Activated CD4-positive, alpha-beta T cell treated with anti-CD3 and anti-CD28 coated beads, Interleukin-2, amount 10 ng/mL, durations not matched to agents 24 days and 14 days (primary cell): ENCODE data around the gene COL18A1. TPM values are rescaled to one million over a fixed set of nuclear protein-coding genes. Genes with fewer than 3 reads are reported as not detected.

ENCODE experiments used
- DNase-seq: peaks from one replicate; pipeline ENCODE4 v3.0.0; 2022
- H3K27ac Mint-ChIP-seq: one replicate; pipeline ENCODE4 v1.8.0; 2022; ENCODE audit warnings: mild to moderate bottlenecking, mixed read lengths
- H3K27me3 Mint-ChIP-seq: one replicate; pipeline ENCODE4 v1.8.0; 2022; ENCODE audit warnings: mixed read lengths
- H3K36me3 Mint-ChIP-seq: one replicate; pipeline ENCODE4 v1.8.0; 2022; ENCODE audit warnings: low read depth, mild to moderate bottlenecking, mixed read lengths
- H3K4me1 Mint-ChIP-seq: one replicate; pipeline ENCODE4 v1.8.0; 2021; ENCODE audit warnings: mixed read lengths
- H3K4me3 Mint-ChIP-seq: one replicate; pipeline ENCODE4 v1.8.0; 2022; ENCODE audit warnings: mild to moderate bottlenecking, moderate library complexity, mixed read lengths
- H3K9me3 Mint-ChIP-seq: one replicate; pipeline ENCODE4 v1.8.0; 2021; ENCODE audit warnings: mixed read lengths
- intact Hi-C: fragments of 100-400 bp; cut with micrococcal nuclease; formaldehyde crosslinking; loops from one replicate; pipeline ENCODE4 v1.15.1; 2023
- total RNA-seq: library from RNA; stranded (reverse); gene quantifications from 2 replicates; pipeline ENCODE4 v1.2.3, GENCODE V29; 2022

COL18A1 gene
- total RNA-seq, 1 donor from 2014 or later, result 3.2 TPM

DNA sequence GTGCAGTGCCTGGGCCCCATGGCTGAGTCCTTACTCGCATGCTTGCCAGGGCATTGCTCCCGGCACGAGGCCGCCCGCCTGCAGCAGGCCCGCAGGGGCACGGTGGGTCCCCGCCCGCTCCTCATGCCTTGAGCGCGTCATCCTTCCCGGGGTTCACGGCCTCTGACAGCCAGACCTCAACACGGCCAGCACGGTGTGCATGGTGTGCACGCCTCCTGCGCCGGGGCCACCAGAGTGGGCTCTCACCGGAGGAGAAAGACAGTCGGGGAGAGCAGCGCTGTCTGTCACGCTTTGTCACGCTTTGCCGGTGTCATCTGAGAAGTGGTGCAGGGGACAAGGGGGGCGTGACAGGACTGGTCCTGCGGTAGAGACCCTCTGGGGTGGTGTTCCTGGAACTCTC lies 11.9 kb upstream of the COL18A1 start:
- peaks cover 2% of the 10 kb centered on the region for H3K4me1 Mint-ChIP-seq
- H3K27ac Mint-ChIP-seq, result no peak overlapping the region
- intact Hi-C loops, result no loop called here
- H3K4me3 Mint-ChIP-seq, result no peak overlapping the region
- H3K9me3 Mint-ChIP-seq, result no peaks in the 10 kb centered on the region
- H3K36me3 Mint-ChIP-seq, result no peaks in the 10 kb centered on the region
- peaks cover 16% of the 10 kb centered on the region for H3K27me3 Mint-ChIP-seq
- no peak for DNase-seq

DNA sequence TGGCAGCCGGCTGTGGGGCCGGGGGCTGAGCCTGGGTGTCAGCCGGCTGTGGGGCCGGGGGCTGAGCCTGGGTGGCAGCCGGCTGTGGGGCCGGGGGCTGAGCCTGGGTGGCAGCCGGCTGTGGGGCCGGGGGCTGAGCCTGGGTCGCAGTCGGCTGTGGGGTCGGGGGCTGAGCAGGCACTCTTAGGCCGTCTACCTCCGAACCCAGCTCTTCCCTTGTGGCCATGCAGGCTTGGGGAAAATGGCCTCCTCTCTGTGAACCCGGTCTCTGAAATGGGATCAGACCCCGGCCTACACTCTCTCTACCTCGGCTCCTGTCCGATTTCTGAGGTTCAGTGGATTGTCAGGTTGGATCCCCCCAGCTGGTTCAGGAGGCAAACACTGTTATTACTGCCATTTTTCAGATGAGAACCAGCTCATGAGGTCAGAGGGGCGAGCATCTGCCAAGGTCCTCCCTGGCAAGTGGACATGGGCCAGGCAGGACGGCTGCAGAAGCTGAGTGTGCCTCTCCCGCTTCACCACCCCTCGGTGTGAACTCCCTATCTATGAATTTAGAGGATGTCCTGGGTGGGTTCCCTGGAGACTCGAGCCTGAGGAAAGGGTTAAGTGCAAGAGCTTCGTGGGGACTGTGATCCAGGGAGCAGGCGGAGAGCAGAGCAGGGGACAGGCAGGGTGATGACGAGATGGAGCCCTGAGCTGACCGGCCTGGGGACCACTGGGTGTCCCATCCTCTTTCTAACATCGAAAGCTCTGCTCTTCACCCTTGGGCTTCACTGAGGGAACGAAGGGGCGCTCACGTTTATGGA lies 10.9 kb upstream of the COL18A1 start:
- Mint-ChIP-seq H3K36me3 (no peaks in the 10 kb centered on the region), H3K9me3 (no peaks in the 10 kb centered on the region), H3K27ac (no peak overlapping the region), H3K4me1 (peaks cover 2% of the 10 kb centered on the region), H3K27me3 (peaks cover 18% of the 10 kb centered on the region), H3K4me3 (no peak overlapping the region)
- no peak for DNase-seq
- intact Hi-C loops, result no loop called here

DNA sequence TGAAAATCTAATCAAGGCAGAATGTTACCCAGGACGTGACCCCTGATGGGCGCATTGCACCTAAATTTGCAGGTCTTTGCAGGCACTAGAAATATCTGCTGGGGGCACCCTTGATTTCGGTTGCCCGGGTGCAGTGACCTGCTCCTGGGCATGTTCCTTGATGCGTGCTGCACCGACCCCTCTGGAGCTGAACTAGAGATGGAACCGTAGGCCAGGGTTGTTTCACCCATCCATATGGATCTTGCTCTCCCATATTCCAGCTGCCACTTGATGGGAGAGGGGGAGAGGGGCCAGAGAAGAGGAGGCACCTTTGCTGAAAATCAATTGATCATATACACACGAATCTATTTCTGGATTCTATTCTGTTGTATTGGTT lies 8.4 kb upstream of the COL18A1 start:
- no peak for DNase-seq
- Mint-ChIP-seq H3K27me3 (peaks cover 31% of the 10 kb centered on the region), H3K27ac (no peak overlapping the region), H3K4me1 (peaks cover 2% of the 10 kb centered on the region), H3K4me3 (no peak overlapping the region), H3K9me3 (peaks cover 4% of the 10 kb centered on the region), H3K36me3 (no peaks in the 10 kb centered on the region)
- intact Hi-C loops, result no loop called here

DNA sequence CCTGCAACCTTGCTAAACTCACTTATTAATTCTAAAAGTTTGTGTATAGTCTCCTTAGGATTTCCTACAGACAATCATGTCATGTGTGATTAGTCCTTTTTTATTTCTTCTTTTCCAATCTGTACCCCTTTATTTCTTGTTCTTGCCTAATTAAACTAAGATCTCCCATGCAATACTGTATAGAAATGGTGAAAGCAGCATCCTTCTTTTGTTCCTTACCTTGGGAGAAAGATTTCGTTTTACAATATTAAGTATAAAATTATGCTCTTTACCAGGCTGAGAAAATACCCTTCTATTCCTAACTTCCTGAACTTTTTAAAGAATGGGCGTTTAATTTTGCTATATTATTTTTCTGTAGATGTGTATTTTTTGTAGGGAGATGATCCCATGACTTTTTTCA lies 7.6 kb upstream of the COL18A1 start:
- DNase-seq, result no peak
- Mint-ChIP-seq H3K27ac (no peak overlapping the region), H3K27me3 (peaks cover 32% of the 10 kb centered on the region), H3K4me3 (no peak overlapping the region), H3K9me3 (peaks cover 4% of the 10 kb centered on the region), H3K4me1 (peaks cover 2% of the 10 kb centered on the region), H3K36me3 (no peaks in the 10 kb centered on the region)
- intact Hi-C loops, result no loop called here

DNA sequence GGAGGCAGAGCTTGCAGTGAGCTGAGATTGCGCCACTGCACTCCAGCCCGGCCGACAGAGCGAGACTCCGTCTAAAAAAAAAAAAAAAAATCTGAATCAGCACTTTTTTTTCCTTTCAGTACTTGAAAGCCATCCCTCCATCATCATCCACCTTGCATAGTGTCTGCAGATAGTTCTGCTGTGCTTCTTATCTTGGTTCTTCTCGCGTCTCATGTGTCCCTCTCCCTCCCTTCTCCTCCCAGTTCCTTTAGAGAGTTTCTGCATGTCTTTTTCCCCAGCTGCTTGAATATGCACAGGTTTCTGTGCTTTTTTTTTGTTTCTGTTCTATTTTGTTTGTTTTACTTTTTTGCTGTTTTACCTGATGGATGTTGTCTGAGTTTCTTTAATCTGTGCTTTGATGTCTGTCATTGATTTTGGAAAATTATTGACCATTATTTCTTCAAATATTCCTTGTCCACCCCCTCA lies 3.9 kb upstream of the COL18A1 start:
- H3K27ac Mint-ChIP-seq, result no peak overlapping the region
- H3K27me3 Mint-ChIP-seq, result peaks cover 49% of the 10 kb centered on the region
- intact Hi-C loops, result no loop called here
- no peak overlapping the region for H3K4me3 Mint-ChIP-seq
- DNase-seq, result no peak
- H3K36me3 Mint-ChIP-seq, result peaks cover 3% of the 10 kb centered on the region
- peaks cover 5% of the 10 kb centered on the region for H3K4me1 Mint-ChIP-seq
- peaks cover 4% of the 10 kb centered on the region for H3K9me3 Mint-ChIP-seq

DNA sequence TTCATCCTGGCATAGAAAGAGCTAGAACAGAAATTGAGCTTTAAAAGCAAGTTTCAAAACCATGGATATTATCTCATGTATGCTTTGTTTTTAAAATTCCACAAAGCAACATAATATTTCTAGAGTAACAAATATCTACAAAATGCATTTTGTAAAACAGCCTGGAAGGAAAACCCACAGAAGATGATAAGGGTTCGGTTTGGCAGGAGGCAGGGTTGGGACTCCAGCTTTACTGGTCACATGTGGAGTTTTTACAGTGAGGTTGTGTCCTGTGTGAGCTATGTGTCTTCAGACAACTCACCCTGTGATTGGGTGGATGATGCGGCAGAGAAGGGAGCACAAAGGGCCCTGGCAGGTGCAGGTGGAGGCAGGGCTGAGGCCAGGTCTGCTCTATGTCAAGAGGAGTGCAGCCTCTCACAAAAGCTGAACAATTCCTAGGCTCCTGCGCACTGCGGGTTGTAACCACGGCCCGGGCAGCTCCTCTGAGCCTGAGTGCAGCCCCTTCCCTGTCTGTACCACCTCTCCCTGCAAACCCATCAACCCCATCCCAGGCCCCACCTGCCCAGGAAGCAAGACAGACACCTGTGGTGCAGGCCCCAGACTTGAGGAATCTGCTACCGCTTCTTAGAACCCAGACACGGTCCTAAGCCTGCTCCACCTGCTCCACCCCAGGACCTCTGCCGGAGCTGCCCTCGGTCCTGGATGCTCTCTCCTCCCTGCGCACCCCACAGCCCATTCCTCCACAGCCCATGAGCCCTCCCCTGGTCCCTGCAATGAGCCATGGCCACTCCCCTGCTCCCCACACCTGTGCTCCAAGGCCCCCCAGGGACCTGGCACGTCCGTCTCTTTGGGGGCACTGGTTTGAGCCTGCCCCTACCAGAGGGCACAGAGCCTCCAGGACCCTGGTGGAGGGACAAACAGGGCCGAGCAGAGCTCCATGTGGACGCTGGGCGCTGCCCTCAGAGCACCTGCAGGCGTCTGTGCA lies 2.8 kb upstream of the COL18A1 start:
- intact Hi-C loops, result no loop called here
- peaks cover 50% of the 10 kb centered on the region for H3K27me3 Mint-ChIP-seq
- peaks cover 3% of the 10 kb centered on the region for H3K36me3 Mint-ChIP-seq
- H3K4me1 Mint-ChIP-seq, result peaks cover 6% of the 10 kb centered on the region
- peaks cover 4% of the 10 kb centered on the region for H3K9me3 Mint-ChIP-seq
- H3K27ac Mint-ChIP-seq, result no peak overlapping the region
- H3K4me3 Mint-ChIP-seq, result no peak overlapping the region
- DNase-seq, result no peak

DNA sequence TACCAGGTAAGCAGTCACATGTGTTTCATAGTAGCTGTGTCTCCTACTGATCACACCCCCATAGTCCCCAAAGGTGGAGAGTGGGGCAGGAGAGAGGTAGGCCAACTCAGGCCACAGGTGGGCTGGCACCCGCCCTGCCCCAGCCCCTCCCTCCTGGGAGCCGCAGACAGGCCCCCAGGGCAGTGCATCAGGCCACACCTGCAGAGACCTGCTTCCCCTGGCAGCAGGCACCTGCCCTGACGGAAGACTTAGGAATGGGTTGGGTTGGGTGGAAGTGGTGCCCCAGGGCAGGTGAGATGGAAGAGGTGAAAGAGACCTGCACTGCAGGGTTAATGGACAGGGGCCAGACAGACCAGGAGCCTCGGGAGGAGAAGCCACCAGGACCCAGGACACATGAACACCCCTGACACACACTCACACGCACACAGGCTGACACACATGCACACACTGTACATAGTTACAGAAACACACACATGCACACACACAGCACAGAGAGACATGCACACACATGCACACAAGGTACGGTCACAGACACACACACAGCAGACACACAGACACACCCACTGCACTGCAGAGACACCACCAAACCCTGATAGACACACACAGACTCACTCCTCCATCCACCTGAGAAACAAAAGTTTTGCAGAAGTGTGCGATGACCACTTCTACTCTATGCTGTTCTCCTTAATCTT lies 1.7 kb upstream of the COL18A1 start:
- intact Hi-C loops, result no loop called here
- peaks cover 4% of the 10 kb centered on the region for H3K9me3 Mint-ChIP-seq

DNA sequence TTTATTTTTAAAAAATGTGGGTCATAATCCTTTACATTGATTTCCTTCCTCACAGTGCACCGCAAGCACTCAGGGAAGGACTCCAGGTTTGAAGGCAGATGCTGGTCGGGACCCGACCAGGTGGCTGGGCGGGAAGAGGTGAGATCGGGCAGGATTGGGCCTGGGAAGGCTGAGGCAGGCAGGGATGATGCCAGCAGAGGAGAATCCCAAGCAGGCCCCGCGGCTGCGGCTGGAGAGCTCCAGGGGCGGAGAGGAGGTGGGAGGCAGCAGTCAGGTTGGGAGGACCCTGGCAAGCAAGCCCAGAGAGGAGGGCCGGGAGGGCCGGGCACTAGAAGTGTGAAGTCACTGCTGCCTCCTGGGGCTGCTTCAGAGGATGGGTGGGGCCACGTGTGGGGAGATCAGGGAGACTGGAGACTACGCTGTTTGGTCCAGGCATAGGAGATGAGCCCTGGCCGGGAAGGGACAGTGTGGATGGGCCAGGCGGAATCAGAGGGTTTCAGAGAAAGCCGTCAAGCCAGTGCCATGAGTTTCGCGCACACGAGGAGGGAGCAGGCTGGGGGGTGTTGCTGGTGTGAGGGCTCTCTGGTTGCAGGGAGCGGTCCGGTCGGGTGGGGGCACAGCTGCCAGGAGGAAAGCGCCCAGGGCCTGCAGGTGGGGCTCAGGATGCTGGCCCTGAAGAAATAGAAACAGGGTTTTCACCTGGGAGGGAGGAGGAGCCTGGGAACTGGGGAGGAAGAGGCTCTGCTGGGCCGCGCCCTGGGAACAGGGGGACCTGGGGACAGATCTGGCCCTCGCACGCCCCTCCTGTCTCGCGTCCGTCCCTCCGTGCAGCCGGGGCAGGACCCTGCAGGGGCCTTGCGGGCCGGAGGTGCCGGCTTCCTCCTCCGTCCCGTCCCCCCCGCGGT lies 888 bp upstream of the COL18A1 start:
- DNase-seq, result no peak

More for the DNA sequence above, 1.7 kb upstream of the COL18A1 start:
- Mint-ChIP-seq H3K36me3 (peaks cover 3% of the 10 kb centered on the region), H3K4me3 (peak overlapping the region; percentile 80), H3K27ac (no peak overlapping the region), H3K4me1 (peaks cover 6% of the 10 kb centered on the region), H3K27me3 (peaks cover 47% of the 10 kb centered on the region)
- DNase-seq, result no peak

DNA sequence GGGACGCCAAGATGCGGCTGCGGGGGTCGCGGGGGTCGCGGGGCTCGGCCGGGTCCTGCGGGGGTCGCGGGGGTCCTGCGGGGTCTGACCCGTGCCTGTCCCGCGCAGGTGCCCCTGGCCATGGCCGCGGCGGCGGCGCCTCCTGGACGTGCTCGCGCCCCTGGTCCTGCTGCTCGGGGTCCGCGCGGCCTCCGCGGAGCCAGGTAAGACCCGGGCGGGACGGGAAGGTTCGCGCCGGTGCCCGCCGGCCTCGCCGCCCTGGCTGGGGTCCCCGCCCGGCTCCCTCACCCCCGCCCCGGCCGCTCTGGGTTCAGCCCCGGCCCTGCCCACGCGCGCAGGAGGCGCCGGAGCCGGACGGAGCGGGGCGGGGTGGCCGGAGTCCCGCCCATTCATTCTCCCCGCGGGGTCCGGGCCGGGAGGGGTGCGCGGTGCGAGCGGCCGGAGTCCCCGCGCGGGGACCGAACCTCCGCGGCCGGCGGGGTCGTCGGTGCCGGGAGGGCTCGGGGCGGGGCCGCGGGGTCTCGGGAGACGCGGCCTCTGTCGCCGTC lies 380 bp downstream of the COL18A1 start:
- H3K4me3 Mint-ChIP-seq, result no peak overlapping the region
- H3K36me3 Mint-ChIP-seq, result peaks cover 3% of the 10 kb centered on the region
- DNase-seq, result peak; percentile 65
- no peak overlapping the region for H3K27ac Mint-ChIP-seq
- intact Hi-C loops, result no loop called here
- peaks cover 39% of the 10 kb centered on the region for H3K27me3 Mint-ChIP-seq
- peaks cover 4% of the 10 kb centered on the region for H3K9me3 Mint-ChIP-seq
- peaks cover 6% of the 10 kb centered on the region for H3K4me1 Mint-ChIP-seq

More for the DNA sequence above, 888 bp upstream of the COL18A1 start:
- Mint-ChIP-seq H3K27ac (peak overlapping the region; percentile 59), H3K4me3 (peak overlapping the region; percentile 80), H3K4me1 (peaks cover 6% of the 10 kb centered on the region), H3K9me3 (peaks cover 4% of the 10 kb centered on the region), H3K27me3 (peaks cover 45% of the 10 kb centered on the region), H3K36me3 (peaks cover 3% of the 10 kb centered on the region)
- intact Hi-C loops, result no loop called here

DNA sequence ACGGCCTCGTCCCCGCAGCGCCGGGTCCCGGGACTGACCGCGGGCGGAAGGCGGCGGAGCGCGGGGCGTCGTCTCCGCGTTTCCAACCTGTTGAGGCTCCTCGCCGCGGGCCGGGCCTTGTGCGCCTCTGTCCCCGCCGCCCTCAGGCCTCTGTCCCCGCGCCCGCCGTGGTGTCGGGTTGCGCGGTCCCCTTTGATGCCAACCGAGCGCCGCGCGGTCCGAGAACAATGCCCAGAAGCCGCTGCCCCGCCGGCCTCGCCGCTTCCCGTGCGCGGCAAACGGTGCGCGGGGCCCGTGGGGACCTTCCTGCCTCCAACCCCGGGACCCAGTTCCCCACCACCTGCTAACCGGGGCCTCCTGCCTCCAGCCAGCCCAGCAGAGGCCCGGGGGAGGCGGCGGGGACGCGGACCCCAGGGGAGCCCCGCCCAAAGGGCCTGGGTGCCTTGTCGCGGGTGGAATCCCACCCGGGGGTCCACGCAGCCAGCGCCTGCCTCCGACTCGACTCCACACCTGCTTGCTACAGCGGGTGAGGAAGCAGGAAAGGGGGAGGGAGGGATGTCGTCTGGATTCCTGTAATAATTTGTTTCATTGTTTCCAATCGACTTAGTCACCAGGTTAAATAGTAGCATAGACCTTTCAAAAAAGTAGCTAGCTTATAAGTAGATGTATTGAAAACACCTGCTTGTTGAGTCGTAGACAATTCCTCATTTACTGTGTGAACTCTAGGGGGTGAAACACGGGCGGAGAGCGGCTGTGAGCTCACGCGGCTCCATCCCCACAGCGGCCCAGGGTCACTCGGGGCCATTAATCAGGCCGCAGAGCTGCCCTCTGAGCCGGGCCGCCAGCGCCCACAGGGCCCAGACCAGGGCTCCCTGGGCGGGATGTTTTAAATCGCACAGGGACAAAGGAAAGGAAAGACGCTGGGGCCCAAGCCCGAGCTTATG lies 1.1 kb downstream of the COL18A1 start:
- peaks cover 3% of the 10 kb centered on the region for H3K36me3 Mint-ChIP-seq
- H3K9me3 Mint-ChIP-seq, result peaks cover 4% of the 10 kb centered on the region
- no peak for DNase-seq
- intact Hi-C loops, result no loop called here
- peaks cover 37% of the 10 kb centered on the region for H3K27me3 Mint-ChIP-seq
- no peak overlapping the region for H3K27ac Mint-ChIP-seq
- H3K4me1 Mint-ChIP-seq, result peaks cover 6% of the 10 kb centered on the region
- peak overlapping the region; percentile 35 for H3K4me3 Mint-ChIP-seq

DNA sequence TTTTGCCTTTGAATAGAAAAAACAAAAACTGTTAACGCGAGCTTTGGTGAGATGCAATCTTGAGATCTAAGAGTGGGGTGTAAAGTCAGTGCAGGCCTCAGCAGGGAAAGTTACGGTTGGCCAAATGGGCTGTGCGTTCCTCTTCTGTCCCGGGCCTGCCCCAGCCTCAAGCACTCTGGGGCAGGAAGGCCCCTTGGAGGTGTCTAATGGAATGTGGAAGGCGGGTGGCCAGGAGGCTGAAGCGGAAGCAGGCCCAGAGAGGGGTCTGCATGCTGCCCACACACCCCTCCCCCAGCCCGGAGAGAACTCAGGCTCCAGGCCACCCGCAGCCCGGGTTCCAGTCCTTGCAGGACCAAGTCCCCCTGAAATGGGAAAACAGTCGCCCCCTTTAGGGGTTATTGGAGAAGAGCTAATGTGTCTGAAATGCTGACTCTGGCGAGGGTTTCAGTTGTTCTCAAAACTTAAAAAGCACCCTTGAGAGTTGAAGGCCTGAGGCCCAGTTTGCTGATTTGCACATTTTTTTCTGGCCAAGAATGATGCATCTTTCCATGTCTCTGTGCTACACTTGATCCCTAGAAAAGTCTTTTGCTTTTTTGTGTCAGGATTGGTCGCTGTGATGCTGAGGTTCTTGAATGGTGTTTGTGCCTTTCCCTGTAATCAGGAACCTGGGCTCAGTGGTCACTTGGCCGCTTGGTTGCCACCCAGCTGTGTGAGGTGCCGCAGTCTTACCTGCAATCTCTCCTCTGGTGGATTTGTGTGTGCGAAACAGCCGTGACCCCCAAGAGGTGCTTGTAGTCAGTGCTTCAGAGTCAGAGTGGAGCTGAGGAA lies 2.0 kb downstream of the COL18A1 start:
- Mint-ChIP-seq H3K4me3 (peak overlapping the region; percentile 41), H3K9me3 (no peaks in the 10 kb centered on the region), H3K4me1 (peaks cover 6% of the 10 kb centered on the region), H3K27me3 (peaks cover 30% of the 10 kb centered on the region), H3K36me3 (peaks cover 3% of the 10 kb centered on the region), H3K27ac (no peak overlapping the region)
- DNase-seq, result no peak
- intact Hi-C loops, result no loop called here
